ENCODE measurements around the gene OCA2.

The OCA2 gene

DNA sequence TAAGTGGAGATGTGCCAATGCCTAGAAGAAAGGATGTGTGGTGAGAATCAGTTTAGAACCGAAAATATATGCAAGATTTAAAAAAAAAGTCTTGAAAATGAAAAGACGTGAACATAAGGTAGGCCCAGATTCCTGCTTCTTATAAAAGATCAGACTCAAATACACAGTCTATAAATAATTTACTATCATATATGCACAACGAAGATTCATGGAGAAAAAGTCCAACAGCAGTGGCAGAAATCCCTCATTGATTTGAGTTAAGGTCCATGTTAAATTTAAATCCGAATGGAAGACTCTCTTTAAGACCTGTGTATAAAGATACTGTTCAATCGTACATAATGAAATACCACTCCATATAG lies 227.2 kb downstream of the OCA2 start:
- Histone ChIP-seq H3K36me3 (replicated peaks; ENCODE audit: low read depth, low read length) (no peaks in the 10 kb centered on the region), H4K20me1 (ENCODE audit: insufficient read depth, low read length) (no peaks in the 10 kb centered on the region), H3K27ac (ENCODE audit: low read length) (no peak overlapping the region), H3K4me1 (ENCODE audit: low read length) (no peaks in the 10 kb centered on the region), H3K9me3 (ENCODE audit: insufficient read depth, low read length) (no peaks in the 10 kb centered on the region), H3K4me2 (ENCODE audit: low read length) (no peak overlapping the region), H3K4me3 (ENCODE audit: low read length) (no peak overlapping the region), H3K9ac (ENCODE audit: low read length) (no peak overlapping the region), H3K79me2 (ENCODE audit: low read length) (no peaks in the 10 kb centered on the region), H3K27me3 (ENCODE audit: low read depth, low read length) (no peaks in the 10 kb centered on the region), H2AFZ (ENCODE audit: low read depth, low read length) (no peak overlapping the region)
- TF ChIP-seq, protein P1, sequence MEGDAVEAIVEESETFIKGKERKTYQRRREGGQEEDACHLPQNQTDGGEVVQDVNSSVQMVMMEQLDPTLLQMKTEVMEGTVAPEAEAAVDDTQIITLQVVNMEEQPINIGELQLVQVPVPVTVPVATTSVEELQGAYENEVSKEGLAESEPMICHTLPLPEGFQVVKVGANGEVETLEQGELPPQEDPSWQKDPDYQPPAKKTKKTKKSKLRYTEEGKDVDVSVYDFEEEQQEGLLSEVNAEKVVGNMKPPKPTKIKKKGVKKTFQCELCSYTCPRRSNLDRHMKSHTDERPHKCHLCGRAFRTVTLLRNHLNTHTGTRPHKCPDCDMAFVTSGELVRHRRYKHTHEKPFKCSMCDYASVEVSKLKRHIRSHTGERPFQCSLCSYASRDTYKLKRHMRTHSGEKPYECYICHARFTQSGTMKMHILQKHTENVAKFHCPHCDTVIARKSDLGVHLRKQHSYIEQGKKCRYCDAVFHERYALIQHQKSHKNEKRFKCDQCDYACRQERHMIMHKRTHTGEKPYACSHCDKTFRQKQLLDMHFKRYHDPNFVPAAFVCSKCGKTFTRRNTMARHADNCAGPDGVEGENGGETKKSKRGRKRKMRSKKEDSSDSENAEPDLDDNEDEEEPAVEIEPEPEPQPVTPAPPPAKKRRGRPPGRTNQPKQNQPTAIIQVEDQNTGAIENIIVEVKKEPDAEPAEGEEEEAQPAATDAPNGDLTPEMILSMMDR (IDR thresholded peaks at IDR 0.05; ENCODE audit: low read depth, low read length), result no peak
- TF ChIP-seq EZH2phosphoT487 (IDR thresholded peaks at IDR 0.05; ENCODE audit: low read depth), result no peak

DNA sequence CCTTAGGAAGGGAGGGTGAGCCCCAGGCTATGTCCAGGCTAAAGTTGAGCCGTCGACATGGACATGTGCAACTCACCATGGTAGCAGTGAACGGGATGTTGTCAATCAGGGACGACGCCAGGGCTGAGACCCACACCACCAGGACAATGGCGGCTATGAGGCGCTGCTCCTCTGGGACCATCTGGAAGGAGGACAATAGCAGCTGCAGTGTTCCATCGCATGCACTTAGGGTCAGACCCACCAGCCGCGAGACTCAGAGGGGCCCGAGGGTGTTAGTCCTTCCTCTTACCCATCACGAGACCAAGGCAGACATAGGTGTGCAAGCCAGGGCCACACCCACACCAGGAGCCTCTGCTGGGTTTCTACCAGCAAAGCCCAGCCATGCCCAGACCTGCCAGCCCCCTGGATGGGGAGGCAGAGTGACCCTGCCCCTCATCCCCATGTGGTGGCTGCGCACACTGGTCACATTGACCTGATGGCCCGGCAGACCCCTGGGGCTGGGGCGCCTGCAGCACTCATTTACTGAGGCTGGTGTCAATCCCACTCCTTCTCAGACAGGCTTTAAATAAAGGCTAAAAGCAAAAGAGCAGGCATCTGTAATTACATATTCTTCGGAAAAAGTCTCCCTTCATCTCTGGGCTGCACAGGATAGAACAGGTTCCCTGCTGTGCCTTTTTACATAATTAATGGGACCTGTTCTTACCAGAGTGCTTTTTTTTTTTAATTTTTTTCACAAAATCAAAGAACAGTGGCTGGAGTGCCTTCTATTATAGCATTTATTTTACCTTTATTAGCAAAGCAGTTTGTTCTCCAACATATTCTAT lies 227.8 kb downstream of the OCA2 start:
- Histone ChIP-seq H3K4me1 (ENCODE audit: low read length) (no peaks in the 10 kb centered on the region), H2AFZ (ENCODE audit: low read depth, low read length) (no peak overlapping the region), H3K4me2 (ENCODE audit: low read length) (no peak overlapping the region), H4K20me1 (ENCODE audit: insufficient read depth, low read length) (no peaks in the 10 kb centered on the region), H3K27me3 (ENCODE audit: low read depth, low read length) (no peaks in the 10 kb centered on the region), H3K79me2 (ENCODE audit: low read length) (no peaks in the 10 kb centered on the region), H3K9ac (ENCODE audit: low read length) (no peak overlapping the region), H3K36me3 (replicated peaks; ENCODE audit: low read depth, low read length) (no peaks in the 10 kb centered on the region), H3K4me3 (ENCODE audit: low read length) (no peak overlapping the region), H3K27ac (ENCODE audit: low read length) (no peak overlapping the region), H3K9me3 (ENCODE audit: insufficient read depth, low read length) (no peaks in the 10 kb centered on the region)
- no peak for TF ChIP-seq EZH2phosphoT487 (IDR thresholded peaks at IDR 0.05; ENCODE audit: low read depth)

DNA sequence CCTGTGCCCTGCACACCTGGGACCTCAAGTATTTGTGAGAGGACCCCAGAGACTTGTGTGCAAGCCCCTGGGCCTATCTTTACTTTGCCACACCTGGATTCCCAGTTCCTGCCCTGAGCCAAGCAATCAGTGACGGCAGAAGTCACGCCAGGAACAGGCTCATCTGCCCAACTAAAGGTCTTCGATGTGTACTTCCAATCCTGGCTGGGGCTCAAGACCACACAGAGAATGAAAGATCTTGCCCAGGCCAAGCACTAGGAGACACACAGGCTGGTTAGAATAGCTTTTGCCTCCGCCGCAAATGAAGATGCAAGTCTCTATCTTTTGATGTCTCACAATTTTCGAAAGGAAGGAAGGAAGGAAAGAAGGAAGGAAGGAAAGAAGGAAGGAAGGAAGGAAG lies 228.8 kb downstream of the OCA2 start:
- no peaks in the 10 kb centered on the region for H3K4me1 ChIP-seq (ENCODE audit: low read length)
- TF ChIP-seq, protein P1 (IDR thresholded peaks at IDR 0.05; ENCODE audit: low read depth, low read length), result no peak

DNA sequence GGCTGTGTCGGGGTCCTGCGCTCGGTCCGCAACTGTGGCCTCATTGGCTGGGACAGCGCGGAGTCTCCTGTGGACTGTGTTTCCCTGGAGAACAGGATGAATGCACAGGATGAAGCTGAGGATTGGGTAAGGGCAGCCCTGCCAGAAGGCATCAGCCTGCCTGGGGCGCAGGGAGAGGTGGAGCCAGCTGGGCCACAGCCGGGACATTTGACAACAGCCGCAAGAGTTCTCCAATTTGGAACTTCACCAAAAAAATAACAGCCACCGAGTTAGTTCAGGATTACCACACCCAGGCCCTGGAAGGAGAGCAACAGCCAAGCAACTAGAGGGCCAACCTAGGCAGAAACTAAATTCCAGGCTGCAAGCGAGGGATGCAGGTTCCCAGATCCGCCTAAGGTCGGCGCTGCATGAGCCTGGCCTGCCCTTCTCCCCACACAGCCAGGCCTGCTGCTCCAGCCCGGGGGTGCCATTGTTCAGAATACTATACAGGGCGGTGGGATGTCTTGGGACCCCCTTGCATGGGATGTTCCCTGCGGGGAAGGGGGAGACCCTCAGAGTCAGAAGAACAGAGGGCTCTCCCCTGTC lies 229.3 kb downstream of the OCA2 start:
- no peak overlapping the region for H3K27ac ChIP-seq (ENCODE audit: low read length)
- no peaks in the 10 kb centered on the region for H3K9me3 ChIP-seq (ENCODE audit: insufficient read depth, low read length)
- TF ChIP-seq EZH2phosphoT487 (IDR thresholded peaks at IDR 0.05; ENCODE audit: low read depth), result no peak
- TF ChIP-seq, protein P1 (IDR thresholded peaks at IDR 0.05; ENCODE audit: low read depth, low read length), result no peak
- no peak overlapping the region for H3K9ac ChIP-seq (ENCODE audit: low read length)
- H3K4me2 ChIP-seq (ENCODE audit: low read length), result no peak overlapping the region
- H3K4me3 ChIP-seq (ENCODE audit: low read length), result no peak overlapping the region
- H3K36me3 ChIP-seq (replicated peaks; ENCODE audit: low read depth, low read length), result no peaks in the 10 kb centered on the region
- H2AFZ ChIP-seq (ENCODE audit: low read depth, low read length), result no peak overlapping the region
- no peaks in the 10 kb centered on the region for H3K79me2 ChIP-seq (ENCODE audit: low read length)
- no peaks in the 10 kb centered on the region for H4K20me1 ChIP-seq (ENCODE audit: insufficient read depth, low read length)
- H3K27me3 ChIP-seq (ENCODE audit: low read depth, low read length), result no peaks in the 10 kb centered on the region
- no peaks in the 10 kb centered on the region for H3K4me1 ChIP-seq (ENCODE audit: low read length)

More for the DNA sequence above, 228.8 kb downstream of the OCA2 start:
- H3K36me3 ChIP-seq (replicated peaks; ENCODE audit: low read depth, low read length), result no peaks in the 10 kb centered on the region
- H3K79me2 ChIP-seq (ENCODE audit: low read length), result no peaks in the 10 kb centered on the region
- no peaks in the 10 kb centered on the region for H3K9me3 ChIP-seq (ENCODE audit: insufficient read depth, low read length)
- H3K4me2 ChIP-seq (ENCODE audit: low read length), result no peak overlapping the region
- no peaks in the 10 kb centered on the region for H4K20me1 ChIP-seq (ENCODE audit: insufficient read depth, low read length)
- no peak overlapping the region for H3K4me3 ChIP-seq (ENCODE audit: low read length)
- no peaks in the 10 kb centered on the region for H3K27me3 ChIP-seq (ENCODE audit: low read depth, low read length)
- no peak overlapping the region for H3K9ac ChIP-seq (ENCODE audit: low read length)
- no peak overlapping the region for H3K27ac ChIP-seq (ENCODE audit: low read length)
- no peak overlapping the region for H2AFZ ChIP-seq (ENCODE audit: low read depth, low read length)
